ENCODE data around the gene PRKCZ.

The PRKCZ gene

GRCh38 chr1:2178875-2179274 lies 128.7 kb downstream of the PRKCZ start:
- DNase-seq (ENCODE audit: low spot score): no peak

- DNase-seq (ENCODE audit: low spot score): no peak
Observed at GRCh38 chr1:2179283-2180013, 129.2 kb downstream of the PRKCZ start.

GRCh38 chr1:2180297-2181245 lies 130.4 kb downstream of the PRKCZ start:
- no peak for DNase-seq (ENCODE audit: low spot score)

DNA sequence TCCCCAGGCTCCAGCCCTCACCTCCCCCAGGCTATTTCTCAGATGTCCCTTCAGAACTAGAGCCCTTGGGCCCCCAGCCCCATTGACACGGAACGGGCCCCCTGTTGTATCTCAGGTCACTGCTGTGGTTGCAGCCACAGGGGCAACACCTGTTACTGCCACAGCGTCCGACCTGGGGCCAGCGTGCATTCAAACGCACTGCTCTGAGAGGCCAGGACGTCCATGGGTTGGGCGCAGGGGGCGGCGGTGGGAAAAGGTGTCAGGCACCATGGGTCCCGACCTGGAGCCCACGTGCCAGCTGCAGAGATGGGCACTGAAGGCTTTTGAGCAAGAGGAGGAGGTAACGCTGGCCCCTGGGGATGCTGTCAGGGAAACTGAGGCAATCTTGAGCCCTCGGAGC lies 131.1 kb downstream of the PRKCZ start:
- DNase-seq (ENCODE audit: low spot score): no peak

DNA sequence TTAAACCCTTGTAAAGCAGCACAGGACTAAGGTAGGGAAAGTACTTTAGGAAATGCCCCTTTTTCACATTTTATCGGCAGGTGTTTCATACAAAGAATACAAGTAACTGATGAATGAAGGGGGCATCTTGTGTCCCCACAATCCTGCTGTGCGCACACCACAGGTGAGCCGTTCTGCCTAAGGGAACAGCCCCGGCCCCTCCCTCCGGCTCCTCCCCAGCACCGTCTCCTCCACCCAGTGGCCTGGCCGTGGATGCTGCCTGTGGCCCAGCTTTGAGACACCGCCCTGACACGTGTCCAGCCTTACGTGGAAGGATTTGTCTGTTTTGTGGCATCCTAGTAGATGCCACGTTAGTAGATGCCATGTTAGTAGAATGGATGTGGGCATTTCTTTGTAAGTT lies 131.5 kb downstream of the PRKCZ start:
- no peak for DNase-seq (ENCODE audit: low spot score)

GRCh38 chr1:2182376-2182775 lies 132.2 kb downstream of the PRKCZ start:
- DNase-seq (ENCODE audit: low spot score): no peak

DNA sequence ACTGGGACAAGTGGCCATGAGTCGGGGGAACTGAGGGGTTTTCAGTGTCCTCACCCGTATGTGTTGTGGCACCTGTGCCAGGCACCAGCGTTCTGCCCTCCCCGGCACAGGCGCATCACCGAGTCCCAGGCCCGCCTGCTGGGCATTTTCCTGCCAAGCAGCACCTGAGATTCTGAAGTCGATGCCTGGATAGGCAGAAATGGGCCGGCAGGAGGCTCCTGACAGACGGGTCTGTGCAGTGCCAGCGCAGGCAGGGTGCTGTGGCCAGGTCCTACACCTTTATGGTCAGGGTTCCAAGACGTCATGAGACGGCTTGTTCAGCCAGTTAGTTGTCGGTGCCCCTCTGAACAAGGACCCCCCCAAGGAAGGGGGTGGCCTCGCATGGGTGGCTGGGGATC lies 133.7 kb downstream of the PRKCZ start:
- no peak for DNase-seq (ENCODE audit: low spot score)

GRCh38 chr1:2184531-2184930 lies 134.3 kb downstream of the PRKCZ start:
- no peak for DNase-seq (ENCODE audit: low spot score)

DNA sequence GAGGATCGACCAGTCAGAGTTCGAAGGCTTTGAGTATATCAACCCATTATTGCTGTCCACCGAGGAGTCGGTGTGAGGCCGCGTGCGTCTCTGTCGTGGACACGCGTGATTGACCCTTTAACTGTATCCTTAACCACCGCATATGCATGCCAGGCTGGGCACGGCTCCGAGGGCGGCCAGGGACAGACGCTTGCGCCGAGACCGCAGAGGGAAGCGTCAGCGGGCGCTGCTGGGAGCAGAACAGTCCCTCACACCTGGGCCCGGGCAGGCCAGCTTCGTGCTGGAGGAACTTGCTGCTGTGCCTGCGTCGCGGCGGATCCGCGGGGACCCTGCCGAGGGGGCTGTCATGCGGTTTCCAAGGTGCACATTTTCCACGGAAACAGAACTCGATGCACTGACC lies 134.7 kb downstream of the PRKCZ start:
- DNase-seq (ENCODE audit: low spot score): no peak

- DNase-seq (ENCODE audit: low spot score): no peak
Observed at GRCh38 chr1:2185880-2186855, 136.0 kb downstream of the PRKCZ start.

DNA sequence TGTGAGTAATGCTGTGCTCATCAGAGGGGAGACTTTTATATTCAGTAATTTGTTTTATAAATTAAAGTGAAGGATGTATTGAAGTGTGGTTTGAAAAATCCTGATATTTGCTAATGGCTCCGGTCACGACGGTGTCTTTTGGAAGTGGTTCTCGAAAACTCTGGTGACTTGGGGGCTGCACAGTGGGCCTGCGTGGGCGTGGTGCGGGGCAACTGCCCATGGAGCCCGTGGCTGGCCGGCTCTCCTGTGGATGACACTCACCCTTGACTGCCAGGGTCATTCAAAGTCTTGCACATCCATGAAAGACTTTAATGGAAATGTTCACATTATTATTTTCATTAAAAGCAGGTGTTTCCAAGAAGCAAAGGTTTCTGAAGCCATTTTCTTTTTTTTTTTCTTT lies 136.7 kb downstream of the PRKCZ start:
- no peak for DNase-seq (ENCODE audit: low spot score)

DNA sequence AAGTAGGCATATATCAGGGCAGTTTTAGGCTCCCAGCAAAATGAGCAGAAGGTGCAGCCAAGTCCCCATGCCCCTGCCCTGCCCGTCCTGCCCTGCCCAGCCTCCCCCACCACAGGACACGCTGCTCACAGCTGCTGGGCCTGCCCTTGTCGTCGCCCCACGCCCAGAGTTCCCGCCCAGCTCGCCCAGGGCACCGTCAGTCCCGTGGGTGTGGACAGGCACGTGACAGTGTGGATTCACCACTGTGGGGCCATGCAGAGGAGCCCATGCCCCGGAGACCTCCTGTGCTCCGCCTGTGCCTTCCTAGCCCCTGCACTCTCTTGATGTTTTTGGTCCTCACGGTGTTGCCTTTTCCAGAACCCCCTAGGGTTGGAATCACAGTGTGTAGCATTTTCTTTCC lies 137.4 kb downstream of the PRKCZ start:
- DNase-seq (ENCODE audit: low spot score): no peak

- DNase-seq (ENCODE audit: low spot score): no peak
Observed at GRCh38 chr1:2188336-2188735, 138.1 kb downstream of the PRKCZ start.

DNA sequence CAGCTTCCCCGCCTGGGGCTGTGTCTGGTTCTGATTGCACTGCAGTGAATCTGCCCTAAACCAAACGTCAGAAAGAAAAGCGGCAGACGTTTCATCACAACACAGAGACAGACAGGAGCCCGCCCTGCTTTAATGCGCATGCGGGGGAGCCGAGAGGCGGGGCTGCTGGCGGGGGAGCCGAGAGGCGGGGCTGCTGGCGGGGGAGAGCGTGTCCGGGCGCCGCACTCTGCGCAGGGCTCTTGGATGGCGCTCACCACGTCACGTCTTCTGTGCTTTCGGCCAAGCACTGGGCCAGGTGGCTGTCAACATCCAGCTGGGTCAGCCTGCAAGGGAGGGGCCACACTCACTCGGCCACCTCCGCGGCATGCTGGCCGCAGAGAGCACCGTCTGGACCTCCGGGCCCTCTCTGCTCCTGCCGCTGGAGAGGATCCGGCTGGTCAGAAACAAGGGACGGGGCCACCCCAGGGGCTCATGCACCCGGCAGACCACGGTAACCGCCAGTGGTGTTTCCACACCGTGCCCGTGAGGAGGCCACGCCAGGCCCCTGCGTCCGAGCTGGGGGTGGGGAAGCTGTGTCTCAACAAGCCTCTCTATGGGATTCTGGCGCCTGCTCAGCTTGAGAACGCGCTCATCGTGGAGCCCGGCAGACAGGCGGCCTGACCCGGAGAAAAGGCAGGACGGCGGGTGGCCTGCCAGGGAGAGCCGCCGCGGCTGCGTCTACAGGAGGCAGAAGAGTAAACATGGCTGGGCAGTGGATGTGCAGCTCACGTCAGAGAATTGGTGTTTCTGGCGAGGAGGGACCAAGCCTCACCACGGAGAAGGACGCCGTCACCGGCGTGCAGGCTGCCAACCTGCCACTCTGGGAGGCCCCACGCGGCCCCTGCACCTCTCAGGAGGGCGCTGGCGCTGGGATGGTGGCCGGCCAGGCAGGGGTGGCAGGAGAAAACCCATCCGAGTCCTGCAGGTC lies 139.5 kb downstream of the PRKCZ start:
- peak; percentile 95 for DNase-seq (ENCODE audit: low spot score)

- no peak for DNase-seq (ENCODE audit: low spot score)
Observed at GRCh38 chr1:2190491-2190976, 140.3 kb downstream of the PRKCZ start.

GRCh38 chr1:2192031-2192995 lies 142.1 kb downstream of the PRKCZ start:
- DNase-seq (ENCODE audit: low spot score): no peak

- no peak for DNase-seq (ENCODE audit: low spot score)
Observed at GRCh38 chr1:2193514-2194281, 143.5 kb downstream of the PRKCZ start.

- peak; percentile 96 for DNase-seq (ENCODE audit: low spot score)
Observed at GRCh38 chr1:2194319-2194897, 144.2 kb downstream of the PRKCZ start, which contains the start of gene FAAP20. Gene FAAP20 (minus strand): TSS chr1:2194772. CDS start chr1:2194749, 23 bp downstream.

Measured in left forelimb (tissue), 1 donor.